Measurements from ENCODE around the gene CCDC33.
A peak's percentile ranks its signal among the peaks of the same experiment; 100 is the strongest.
"Not testable (repeated sequence)": the region's sequence is repeated elsewhere in the genome, so short reads cannot be mapped to it uniquely, and the experiment has no call there.

Gene CCDC33

DNA sequence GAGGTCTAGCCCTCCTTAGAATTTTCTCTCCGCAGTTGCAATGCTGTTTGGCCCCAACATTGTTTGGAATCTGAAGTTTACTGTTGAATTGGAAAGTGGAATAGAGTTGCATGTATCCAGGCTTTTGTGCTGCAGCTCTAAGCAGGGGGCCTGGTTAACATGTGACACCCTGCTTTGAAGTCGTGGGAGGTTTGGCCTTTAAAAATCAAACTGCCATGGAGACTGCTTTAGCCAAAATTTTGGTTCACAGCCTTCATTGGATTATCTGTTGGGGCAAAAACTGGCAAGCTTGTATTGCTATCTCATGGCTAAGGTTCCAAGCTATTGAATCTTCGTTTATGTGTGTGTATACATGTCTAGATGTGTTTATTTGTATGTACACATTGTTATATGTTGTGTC lies 115.5 kb downstream of the CCDC33 start:
- H3K4me1 Mint-ChIP-seq = no peaks in the 10 kb centered on the region
- H3K4me3 Mint-ChIP-seq = no peak overlapping the region
- peaks cover 5% of the 10 kb centered on the region for H3K9me3 Mint-ChIP-seq
- H3K27ac Mint-ChIP-seq = no peak overlapping the region
- H3K27me3 Mint-ChIP-seq = peaks cover 9% of the 10 kb centered on the region
- no peaks in the 10 kb centered on the region for H3K36me3 Mint-ChIP-seq

DNA sequence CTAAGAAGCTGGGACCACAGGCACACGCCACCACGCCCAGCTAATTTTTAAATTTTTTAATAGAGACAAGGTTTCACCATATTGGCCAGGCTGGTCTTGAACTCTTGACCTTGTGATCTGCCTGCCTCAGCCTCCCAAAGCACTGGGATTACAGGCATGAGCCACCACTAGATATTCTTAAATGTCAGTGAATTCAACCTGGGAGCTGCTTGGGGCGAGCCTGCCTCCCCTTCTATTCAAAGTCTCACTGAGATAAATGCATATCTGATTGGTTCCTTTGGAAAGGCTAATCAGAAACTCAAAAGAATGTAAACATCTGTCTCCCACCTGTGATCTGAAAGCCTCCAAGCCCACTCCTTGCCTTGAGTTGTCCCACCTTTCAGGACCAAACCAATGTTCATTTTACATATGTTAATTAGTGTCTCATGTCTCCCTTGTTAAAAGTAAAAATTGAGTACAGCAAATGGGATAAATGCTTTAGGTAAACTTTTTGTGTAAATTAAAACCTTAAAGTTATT lies 116.3 kb downstream of the CCDC33 start:
- no peak overlapping the region for H3K27ac Mint-ChIP-seq
- no peaks in the 10 kb centered on the region for H3K36me3 Mint-ChIP-seq
- H3K4me3 Mint-ChIP-seq = no peak overlapping the region
- H3K27me3 Mint-ChIP-seq = peaks cover 9% of the 10 kb centered on the region
- H3K9me3 Mint-ChIP-seq = peaks cover 5% of the 10 kb centered on the region
- no peaks in the 10 kb centered on the region for H3K4me1 Mint-ChIP-seq

DNA sequence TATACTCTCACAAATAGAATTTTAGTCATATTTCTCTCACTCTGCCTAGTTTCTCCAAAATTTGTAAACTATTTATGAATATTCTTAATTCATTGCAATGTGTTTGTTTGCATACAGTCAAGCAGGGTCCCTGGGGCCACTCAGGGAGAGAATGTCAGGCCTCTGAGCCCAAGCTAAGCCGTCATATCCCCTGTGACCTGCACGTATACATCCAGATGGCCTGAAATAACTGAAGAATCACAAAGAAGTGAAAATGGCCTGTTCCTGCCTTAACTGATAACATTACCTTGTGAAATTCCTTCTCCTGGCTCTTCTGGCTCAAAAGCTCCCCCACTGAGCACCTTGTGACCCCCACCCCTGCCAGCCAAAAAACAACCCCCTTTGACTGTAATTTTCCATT lies 117.9 kb downstream of the CCDC33 start:
- H3K27me3 Mint-ChIP-seq, H3K27ac Mint-ChIP-seq, H3K9me3 Mint-ChIP-seq, H3K4me3 Mint-ChIP-seq, H3K4me1 Mint-ChIP-seq, H3K36me3 Mint-ChIP-seq: not testable (repeated sequence)

DNA sequence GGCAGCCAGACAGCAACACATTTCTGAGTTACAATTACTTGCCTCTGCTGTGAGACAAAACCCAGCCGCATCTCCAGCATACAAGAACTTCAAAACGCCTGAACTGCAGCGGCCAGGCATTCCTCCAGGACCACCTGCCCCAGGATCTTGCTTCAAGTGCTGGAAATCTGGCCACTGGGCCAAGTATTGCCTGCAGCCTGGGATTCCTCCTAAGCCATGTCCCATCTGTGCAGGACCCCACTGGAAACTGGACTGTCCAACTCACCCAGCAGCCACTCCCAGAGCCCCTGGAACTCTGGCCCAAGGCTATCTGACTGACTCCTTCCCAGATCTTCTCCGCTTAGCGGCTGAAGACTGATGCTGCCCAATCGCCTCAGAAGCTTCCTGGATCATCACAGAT lies 119.9 kb downstream of the CCDC33 start:
- not testable (repeated sequence) for H3K4me3 Mint-ChIP-seq, H3K9me3 Mint-ChIP-seq, H3K27ac Mint-ChIP-seq, H3K27me3 Mint-ChIP-seq, H3K4me1 Mint-ChIP-seq, H3K36me3 Mint-ChIP-seq

DNA sequence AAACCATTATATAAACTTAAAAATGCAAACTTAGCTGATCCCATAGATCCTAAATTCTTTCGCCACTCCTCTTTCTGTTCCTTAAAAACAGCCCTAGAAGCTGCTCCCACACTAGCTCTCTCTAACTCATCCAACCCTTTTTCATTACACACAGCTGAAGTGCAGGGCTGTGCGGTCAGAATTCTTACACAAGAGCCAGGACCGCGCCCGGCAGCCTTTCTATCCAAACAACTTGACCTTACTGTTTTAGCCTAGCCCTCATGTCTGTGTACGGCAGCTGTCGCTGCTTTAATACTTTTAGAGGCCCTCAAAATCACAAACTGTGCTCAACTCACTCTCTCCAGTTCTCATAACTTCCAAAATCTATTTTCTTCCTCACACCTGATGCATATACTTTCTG lies 121.4 kb downstream of the CCDC33 start:
- not testable (repeated sequence) for H3K4me3 Mint-ChIP-seq, H3K27me3 Mint-ChIP-seq, H3K9me3 Mint-ChIP-seq, H3K4me1 Mint-ChIP-seq, H3K27ac Mint-ChIP-seq, H3K36me3 Mint-ChIP-seq

GRCh38 chr15:74359376-74359775 lies 123.2 kb downstream of the CCDC33 start:
- not testable (repeated sequence) for H3K9me3 Mint-ChIP-seq, H3K27me3 Mint-ChIP-seq, H3K27ac Mint-ChIP-seq, H3K4me3 Mint-ChIP-seq, H3K36me3 Mint-ChIP-seq, H3K4me1 Mint-ChIP-seq

DNA sequence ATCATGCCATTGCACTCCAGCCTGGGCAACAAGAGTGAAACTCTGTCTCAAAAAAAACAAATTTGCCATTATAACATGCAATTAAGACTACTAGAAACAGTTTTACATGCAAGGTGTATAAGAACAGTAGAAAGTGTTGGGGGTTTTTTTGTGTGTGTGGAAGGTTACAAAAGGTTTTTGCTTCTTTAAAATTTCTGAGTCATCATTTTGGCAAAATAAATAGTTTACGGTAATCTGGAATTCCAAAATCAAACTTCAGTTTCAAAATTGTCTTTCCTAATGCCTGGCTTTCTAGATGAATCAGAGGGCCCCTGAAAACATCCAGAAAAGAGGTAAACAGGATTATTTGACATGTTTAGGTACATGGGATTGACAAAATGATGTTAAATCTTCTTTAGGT lies 124.7 kb downstream of the CCDC33 start:
- not testable (repeated sequence) for H3K4me3 Mint-ChIP-seq, H3K27ac Mint-ChIP-seq

DNA sequence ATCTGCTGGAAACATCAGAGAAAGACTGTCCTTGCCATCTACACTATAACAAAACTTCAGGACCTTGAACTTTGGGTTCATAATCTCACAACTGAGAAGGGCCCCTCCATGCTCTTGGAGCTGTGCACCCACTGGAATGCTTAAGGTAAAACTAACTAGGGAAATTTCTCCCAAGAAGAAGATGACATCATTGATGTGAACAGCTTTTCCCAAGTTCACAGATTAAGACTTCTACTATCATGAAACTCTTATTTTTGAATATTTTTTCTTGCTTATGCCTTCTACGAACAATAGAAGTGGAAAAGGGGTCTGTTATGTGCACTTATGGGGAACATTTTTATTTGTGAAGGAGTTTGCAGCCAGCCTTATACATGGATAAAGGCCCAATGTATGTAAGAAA lies 126.4 kb downstream of the CCDC33 start:
- Mint-ChIP-seq H3K27ac (no peak overlapping the region), H3K4me3 (no peak overlapping the region), H3K27me3 (peaks cover 13% of the 10 kb centered on the region), H3K36me3 (no peaks in the 10 kb centered on the region), H3K9me3 (no peaks in the 10 kb centered on the region), H3K4me1 (peaks cover 5% of the 10 kb centered on the region)

More for the DNA sequence above, 124.7 kb downstream of the CCDC33 start:
- not testable (repeated sequence) for H3K36me3 Mint-ChIP-seq, H3K27me3 Mint-ChIP-seq, H3K4me1 Mint-ChIP-seq, H3K9me3 Mint-ChIP-seq

DNA sequence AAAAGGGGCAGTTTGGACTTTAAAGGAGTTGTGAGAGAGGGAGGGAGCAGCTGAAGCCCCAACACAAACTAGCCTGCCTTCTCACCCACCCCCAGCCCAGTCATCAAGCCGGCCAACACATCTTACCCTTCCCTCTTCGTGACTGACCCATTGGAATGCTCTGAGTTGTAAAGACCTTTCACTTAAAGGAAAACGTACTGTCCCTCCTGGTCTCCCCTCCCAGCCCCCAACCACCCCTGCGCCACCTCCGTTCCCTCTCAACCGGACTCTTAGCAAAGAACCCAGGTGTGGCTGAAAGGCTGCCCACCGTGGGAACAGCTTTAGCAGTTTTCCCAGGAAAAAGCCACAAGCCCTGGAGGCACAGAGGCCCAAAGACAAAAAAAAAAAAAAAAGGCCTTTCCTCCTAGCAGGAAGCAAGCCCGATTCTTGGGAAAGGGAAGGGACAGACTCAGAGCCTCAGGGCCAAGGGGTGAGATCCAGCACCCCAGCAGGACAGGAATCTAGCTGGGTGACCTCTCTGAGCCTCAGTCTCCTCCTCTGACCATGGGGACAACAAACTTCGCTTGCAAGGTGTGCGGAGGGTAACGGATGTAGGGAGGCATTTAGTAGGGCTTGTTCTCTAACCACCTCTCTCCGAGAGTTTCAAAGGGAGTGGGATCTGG lies 128.9 kb downstream of the CCDC33 start:
- no peak overlapping the region for H3K27ac Mint-ChIP-seq
- H3K4me1 Mint-ChIP-seq = peaks cover 5% of the 10 kb centered on the region
- H3K36me3 Mint-ChIP-seq = no peaks in the 10 kb centered on the region
- no peaks in the 10 kb centered on the region for H3K9me3 Mint-ChIP-seq
- H3K27me3 Mint-ChIP-seq = peaks cover 17% of the 10 kb centered on the region
- peak overlapping the region; percentile 70 for H3K4me3 Mint-ChIP-seq

GRCh38 chr15:74365598-74366445 lies 129.7 kb downstream of the CCDC33 start:
- Mint-ChIP-seq H3K27me3 (peaks cover 17% of the 10 kb centered on the region), H3K27ac (no peak overlapping the region), H3K36me3 (no peaks in the 10 kb centered on the region), H3K9me3 (no peaks in the 10 kb centered on the region), H3K4me1 (peaks cover 5% of the 10 kb centered on the region), H3K4me3 (peak overlapping the region; percentile 70)

GRCh38 chr15:74367296-74367854 lies 131.2 kb downstream of the CCDC33 start, which contains the start of gene CYP11A1:
TSS of gene CYP11A1 (minus strand) at chr15:74367646. CDS start at chr15:74367585, 61 bp downstream.
- H3K4me1 Mint-ChIP-seq = peaks cover 5% of the 10 kb centered on the region

GRCh38 chr15:74368121-74368520 lies 132.0 kb downstream of the CCDC33 start:
- H3K9me3 Mint-ChIP-seq = no peaks in the 10 kb centered on the region
- H3K36me3 Mint-ChIP-seq = no peaks in the 10 kb centered on the region
- no peak overlapping the region for H3K4me3 Mint-ChIP-seq
- H3K27ac Mint-ChIP-seq = no peak overlapping the region
- peaks cover 18% of the 10 kb centered on the region for H3K27me3 Mint-ChIP-seq
- peaks cover 5% of the 10 kb centered on the region for H3K4me1 Mint-ChIP-seq

More at GRCh38 chr15:74367296-74367854, 131.2 kb downstream of the CCDC33 start, which contains the start of gene CYP11A1:
- no peaks in the 10 kb centered on the region for H3K36me3 Mint-ChIP-seq
- no peaks in the 10 kb centered on the region for H3K9me3 Mint-ChIP-seq
- peak within 1 kb of the TSS; percentile 23 for H3K4me3 Mint-ChIP-seq
- H3K27ac Mint-ChIP-seq = no peak within 1 kb of the TSS
- peaks cover 18% of the 10 kb centered on the region for H3K27me3 Mint-ChIP-seq

DNA sequence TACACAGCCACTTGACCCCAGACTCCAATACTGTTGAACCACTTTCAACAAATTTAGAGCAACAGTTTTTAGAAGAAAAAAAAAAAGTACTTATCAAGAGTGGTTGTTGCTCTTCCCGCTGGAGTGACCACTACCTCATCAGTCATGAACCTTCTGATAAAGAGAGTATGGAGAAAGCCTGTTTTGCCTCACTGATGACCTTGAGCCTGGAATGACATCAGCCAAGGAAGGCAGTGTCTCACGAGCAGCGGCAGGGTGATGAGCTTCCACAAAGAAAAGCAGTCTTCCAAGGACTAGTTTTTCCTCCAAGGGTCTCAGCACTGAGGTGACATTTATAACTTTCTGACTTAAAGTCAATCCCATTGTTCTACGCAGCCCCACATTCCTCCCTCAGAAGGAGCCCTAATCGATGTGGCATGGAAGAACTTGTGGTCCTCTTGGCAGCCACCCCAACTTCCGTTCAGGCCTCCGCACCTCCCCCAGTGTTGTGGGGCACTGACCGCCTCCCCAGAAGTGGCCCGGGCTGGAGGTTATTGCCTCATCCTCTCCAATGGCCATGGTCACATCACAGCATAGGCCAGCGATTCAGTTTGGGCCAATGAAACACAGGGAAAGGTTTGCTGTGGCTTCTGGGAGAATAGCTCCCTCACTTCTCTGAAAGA lies 133.1 kb downstream of the CCDC33 start:
- no peaks in the 10 kb centered on the region for H3K9me3 Mint-ChIP-seq
- peaks cover 5% of the 10 kb centered on the region for H3K4me1 Mint-ChIP-seq
- no peak overlapping the region for H3K27ac Mint-ChIP-seq
- H3K4me3 Mint-ChIP-seq = no peak overlapping the region
- peaks cover 18% of the 10 kb centered on the region for H3K27me3 Mint-ChIP-seq
- no peaks in the 10 kb centered on the region for H3K36me3 Mint-ChIP-seq

DNA sequence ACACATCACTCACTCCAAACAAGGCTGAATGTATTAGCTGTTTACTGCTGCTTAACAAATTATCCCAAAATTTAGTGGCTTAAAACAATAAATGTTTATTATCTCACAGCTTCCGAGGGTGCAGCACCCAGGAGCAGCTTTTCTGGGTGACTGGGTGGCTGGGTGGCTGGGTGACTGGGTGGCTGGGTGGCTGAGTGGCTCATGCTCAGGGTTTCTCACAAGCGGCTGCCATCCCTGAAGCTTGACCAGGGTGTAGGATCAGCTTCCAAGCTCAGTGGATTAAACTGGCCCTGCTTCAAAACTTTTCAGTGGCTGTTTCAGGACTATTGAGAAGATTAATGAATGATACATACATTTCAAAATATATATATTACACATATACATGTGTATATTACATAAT lies 133.6 kb downstream of the CCDC33 start:
- peaks cover 8% of the 10 kb centered on the region for H3K4me1 Mint-ChIP-seq
- H3K4me3 Mint-ChIP-seq = no peak overlapping the region
- H3K27ac Mint-ChIP-seq = no peak overlapping the region
- H3K27me3 Mint-ChIP-seq = peaks cover 13% of the 10 kb centered on the region
- no peaks in the 10 kb centered on the region for H3K9me3 Mint-ChIP-seq
- no peaks in the 10 kb centered on the region for H3K36me3 Mint-ChIP-seq

DNA sequence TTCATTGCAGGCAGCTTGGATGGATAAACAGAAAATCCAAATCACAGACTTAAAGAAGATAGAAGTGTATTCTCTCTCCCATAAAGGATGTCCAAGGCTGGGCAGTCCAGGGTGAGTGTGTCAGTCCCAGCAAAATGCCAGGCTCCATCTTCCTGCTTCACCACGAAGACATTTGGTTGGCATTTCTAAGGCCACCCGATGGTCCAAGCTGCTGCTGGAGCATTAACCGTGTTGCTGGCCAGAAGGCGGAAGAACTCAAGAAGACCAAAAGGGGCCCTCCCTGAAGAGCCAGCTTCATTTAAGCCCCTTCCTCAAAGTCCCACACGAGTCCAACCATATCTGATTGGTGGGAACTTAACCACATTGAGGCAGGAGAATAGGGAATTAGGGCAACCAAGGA lies 134.3 kb downstream of the CCDC33 start:
- peaks cover 10% of the 10 kb centered on the region for H3K27me3 Mint-ChIP-seq

More for the DNA sequence above, 134.3 kb downstream of the CCDC33 start:
- Mint-ChIP-seq H3K4me1 (peaks cover 12% of the 10 kb centered on the region), H3K9me3 (no peaks in the 10 kb centered on the region), H3K36me3 (no peaks in the 10 kb centered on the region), H3K4me3 (no peak overlapping the region), H3K27ac (no peak overlapping the region)
